Cardiac septum (tissue), 1 donor: ENCODE measurements around the gene PDP2. TPM values are rescaled to one million over a fixed set of nuclear protein-coding genes. Genes with fewer than 3 reads are reported as not detected.
A peak's percentile ranks its signal among the peaks of the same experiment; 100 is the strongest.

Experiments
- DNase-seq: peaks from one replicate; pipeline ENCODE4 v3.0.0-alpha.2; 2020; ENCODE audit warnings: low spot score
- intact Hi-C: fragments of 100-400 bp; cut with DNase I; formaldehyde crosslinking; loops from one replicate; pipeline ENCODE4 v1.14.0; 2022
- total RNA-seq: library from RNA; stranded (reverse); fragmentation: NEBNext Ultra II Directional; extraction: Animal tissue kit (Norgen Biotek cat#: 25700); gene quantifications from one replicate; pipeline ENCODE4 v1.2.1, GENCODE V29; 2021
- donor health status: DM: no; HTN: no; CAD: no.

Gene PDP2
- total RNA-seq, 1 donor from 2014 or later, result 2.7 TPM

GRCh38 chr16:66911801-66912200, 31.5 kb downstream of the PDP2 start:
- intact Hi-C loops, result no loop called here
- DNase-seq, result no peak

GRCh38 chr16:66913081-66913480, 32.8 kb downstream of the PDP2 start:
- intact Hi-C loops, result no loop called here
- DNase-seq, result no peak

GRCh38 chr16:66913711-66914110, 33.4 kb downstream of the PDP2 start:
- no peak for DNase-seq
- intact Hi-C loops, result no loop called here

- intact Hi-C loops, result no loop called here
- no peak for DNase-seq
These were observed 34.2 kb downstream of the PDP2 start for GRCh38 chr16:66914541-66914940.

GRCh38 chr16:66915041-66915440, 34.7 kb downstream of the PDP2 start:
- intact Hi-C loops, result no loop called here
- DNase-seq, result no peak

- intact Hi-C loops, result no loop called here
These were observed 36.2 kb downstream of the PDP2 start for GRCh38 chr16:66916518-66916917.

GRCh38 chr16:66917741-66918140, 37.4 kb downstream of the PDP2 start:
- intact Hi-C loops, result no loop called here
- DNase-seq, result no peak

More at GRCh38 chr16:66916518-66916917, 36.2 kb downstream of the PDP2 start:
- DNase-seq, result no peak

GRCh38 chr16:66918355-66918754, 38.0 kb downstream of the PDP2 start:
- intact Hi-C loops, result no loop called here
- no peak for DNase-seq

GRCh38 chr16:66918803-66919568, 38.7 kb downstream of the PDP2 start, which contains the start of gene CDH16:
CDH16 (minus strand) TSS chr16:66918885; CDS start chr16:66918065, 820 bp downstream.
- DNase-seq, result no peak
- intact Hi-C loops, result no loop called here

GRCh38 chr16:66919569-66920298, 39.4 kb downstream of the PDP2 start:
- intact Hi-C loops, result no loop called here
- DNase-seq, result no peak

GRCh38 chr16:66920299-66920590, 39.9 kb downstream of the PDP2 start:
- intact Hi-C loops, result no loop called here
- DNase-seq, result no peak

- intact Hi-C loops, result no loop called here
- DNase-seq, result no peak
These were observed 40.8 kb downstream of the PDP2 start for GRCh38 chr16:66920924-66921680.

GRCh38 chr16:66921729-66922450, 41.6 kb downstream of the PDP2 start:
- intact Hi-C loops, result no loop called here
- no peak for DNase-seq

GRCh38 chr16:66923247-66923731, 43.0 kb downstream of the PDP2 start:
- peak; percentile 86 for DNase-seq

GRCh38 chr16:66923866-66924265, 43.6 kb downstream of the PDP2 start:
- DNase-seq, result no peak
- intact Hi-C loops, result no loop called here

More at GRCh38 chr16:66923247-66923731, 43.0 kb downstream of the PDP2 start:
- intact Hi-C loops, result no loop called here

GRCh38 chr16:66924527-66925321, 44.4 kb downstream of the PDP2 start:
- no peak for DNase-seq
- intact Hi-C loops, result no loop called here

GRCh38 chr16:66925322-66925840, 45.1 kb downstream of the PDP2 start, which contains the start of gene RRAD:
RRAD (minus strand) TSS chr16:66925535; CDS start chr16:66925179, 356 bp downstream.
- DNase-seq, result peak; percentile 90
- intact Hi-C loops, result no loop called here

GRCh38 chr16:66926171-66926947, 46.0 kb downstream of the PDP2 start:
- DNase-seq, result peak; percentile 86
- intact Hi-C loops, result loop anchor here (1.0 kb wide), 1 partner anchor 23 kb away; no protein-coding TSS in a partner anchor
